ENCODE results near the gene METTL5.

DNA sequence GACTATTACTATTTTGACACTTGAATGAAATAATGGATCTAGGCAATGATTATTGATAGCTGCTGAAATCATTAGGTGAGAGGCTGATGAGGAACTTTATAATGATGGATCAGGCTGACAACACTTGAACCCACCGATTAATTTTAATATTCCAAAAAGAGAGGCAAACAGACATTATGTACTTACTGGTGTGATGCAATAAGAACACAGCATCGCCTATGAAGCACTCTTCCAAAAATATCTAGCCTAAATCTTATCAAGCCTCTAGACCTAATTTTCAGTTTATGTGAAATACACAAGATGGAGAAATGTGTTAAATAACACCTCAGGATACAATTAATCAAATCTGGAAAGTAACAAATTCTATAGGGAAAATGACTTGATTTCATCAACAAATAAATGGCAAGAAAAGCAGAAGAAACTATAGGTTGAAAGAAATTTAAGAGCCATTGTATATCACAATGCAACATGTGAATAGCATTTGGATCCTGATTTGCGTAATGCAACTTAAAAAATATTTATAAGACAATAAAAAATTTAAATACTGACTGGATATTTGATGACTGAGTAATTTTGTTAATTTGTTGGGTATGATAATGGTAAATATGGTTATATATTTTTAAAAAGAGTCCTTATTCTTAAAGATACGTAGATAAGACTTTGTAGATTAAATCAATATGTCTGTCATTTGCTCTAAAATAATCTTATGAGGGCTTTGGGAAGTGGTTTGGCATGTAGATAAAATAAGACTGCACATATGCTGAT is 43.3 kb downstream of the METTL5 start:
- no peak for TF ChIP-seq POLR2A (IDR thresholded peaks at IDR 0.05)
- TF ChIP-seq, protein P1, sequence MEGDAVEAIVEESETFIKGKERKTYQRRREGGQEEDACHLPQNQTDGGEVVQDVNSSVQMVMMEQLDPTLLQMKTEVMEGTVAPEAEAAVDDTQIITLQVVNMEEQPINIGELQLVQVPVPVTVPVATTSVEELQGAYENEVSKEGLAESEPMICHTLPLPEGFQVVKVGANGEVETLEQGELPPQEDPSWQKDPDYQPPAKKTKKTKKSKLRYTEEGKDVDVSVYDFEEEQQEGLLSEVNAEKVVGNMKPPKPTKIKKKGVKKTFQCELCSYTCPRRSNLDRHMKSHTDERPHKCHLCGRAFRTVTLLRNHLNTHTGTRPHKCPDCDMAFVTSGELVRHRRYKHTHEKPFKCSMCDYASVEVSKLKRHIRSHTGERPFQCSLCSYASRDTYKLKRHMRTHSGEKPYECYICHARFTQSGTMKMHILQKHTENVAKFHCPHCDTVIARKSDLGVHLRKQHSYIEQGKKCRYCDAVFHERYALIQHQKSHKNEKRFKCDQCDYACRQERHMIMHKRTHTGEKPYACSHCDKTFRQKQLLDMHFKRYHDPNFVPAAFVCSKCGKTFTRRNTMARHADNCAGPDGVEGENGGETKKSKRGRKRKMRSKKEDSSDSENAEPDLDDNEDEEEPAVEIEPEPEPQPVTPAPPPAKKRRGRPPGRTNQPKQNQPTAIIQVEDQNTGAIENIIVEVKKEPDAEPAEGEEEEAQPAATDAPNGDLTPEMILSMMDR (IDR thresholded peaks at IDR 0.05), result no peak

Measured in esophagus squamous epithelium (tissue), 4 donors.